ENCODE results near the gene RBM8A. TPM values are rescaled to one million over a fixed set of nuclear protein-coding genes. Genes with fewer than 3 reads are reported as not detected.

The RBM8A gene
- total RNA-seq, 4 donors from 2014 or later: 199 to 589 (median 381) TPM

DNA sequence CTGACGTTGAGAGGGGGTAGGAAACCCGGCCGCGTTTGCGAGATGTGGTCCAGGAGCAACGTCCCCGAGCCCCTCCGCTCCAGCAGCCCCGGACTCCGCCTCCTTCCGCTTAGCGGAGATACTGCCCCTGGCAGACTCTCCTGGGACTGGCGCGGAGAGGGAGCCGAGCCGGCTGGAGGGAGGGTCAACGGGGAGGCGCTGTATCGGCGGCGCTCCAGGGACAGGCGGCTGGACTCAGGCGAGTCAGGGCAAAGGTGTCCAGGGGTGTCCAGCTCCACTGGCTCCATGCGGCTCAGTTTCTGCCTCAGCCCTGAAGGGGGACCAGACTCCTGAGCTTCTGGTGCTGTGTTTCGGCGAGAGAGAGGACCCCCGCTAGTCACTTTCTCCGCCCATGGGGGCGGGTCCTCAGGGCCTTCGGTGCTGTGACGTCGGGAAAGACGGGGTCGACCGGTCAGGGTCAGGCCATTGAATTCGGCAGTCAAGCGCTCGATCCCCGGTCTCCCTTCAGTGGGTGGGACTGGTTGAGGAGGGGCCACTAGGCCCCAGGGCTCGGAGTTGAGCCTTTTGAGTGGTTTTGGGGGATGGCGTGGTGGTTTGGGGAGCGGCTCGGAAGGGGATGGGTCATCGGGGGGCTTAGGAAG lies 33.3 kb upstream of the RBM8A start:
- peak overlapping the region; percentile 69 to 82 (median 73) for H3K4me3 ChIP-seq
- ATAC-seq (peak; percentile 11 to 14), DNase-seq (peak; percentile 65 to 80)
- intact Hi-C loops (cut with DNase I; ENCODE audit: low total_unique reads): no loop called here
- peaks cover 53 to 56% of the 10 kb centered on the region in 2 donors for H3K4me1 ChIP-seq
- no peaks in the 10 kb centered on the region for H3K9me3 ChIP-seq
- peak; percentile 82 to 90 for TF ChIP-seq POLR2A (IDR thresholded peaks at IDR 0.05)
- TF ChIP-seq, protein P1, sequence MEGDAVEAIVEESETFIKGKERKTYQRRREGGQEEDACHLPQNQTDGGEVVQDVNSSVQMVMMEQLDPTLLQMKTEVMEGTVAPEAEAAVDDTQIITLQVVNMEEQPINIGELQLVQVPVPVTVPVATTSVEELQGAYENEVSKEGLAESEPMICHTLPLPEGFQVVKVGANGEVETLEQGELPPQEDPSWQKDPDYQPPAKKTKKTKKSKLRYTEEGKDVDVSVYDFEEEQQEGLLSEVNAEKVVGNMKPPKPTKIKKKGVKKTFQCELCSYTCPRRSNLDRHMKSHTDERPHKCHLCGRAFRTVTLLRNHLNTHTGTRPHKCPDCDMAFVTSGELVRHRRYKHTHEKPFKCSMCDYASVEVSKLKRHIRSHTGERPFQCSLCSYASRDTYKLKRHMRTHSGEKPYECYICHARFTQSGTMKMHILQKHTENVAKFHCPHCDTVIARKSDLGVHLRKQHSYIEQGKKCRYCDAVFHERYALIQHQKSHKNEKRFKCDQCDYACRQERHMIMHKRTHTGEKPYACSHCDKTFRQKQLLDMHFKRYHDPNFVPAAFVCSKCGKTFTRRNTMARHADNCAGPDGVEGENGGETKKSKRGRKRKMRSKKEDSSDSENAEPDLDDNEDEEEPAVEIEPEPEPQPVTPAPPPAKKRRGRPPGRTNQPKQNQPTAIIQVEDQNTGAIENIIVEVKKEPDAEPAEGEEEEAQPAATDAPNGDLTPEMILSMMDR (IDR thresholded peaks at IDR 0.05 in 4 of 5, conservative IDR thresholded peaks at IDR 0.05 in 1 of 5): peak in 3 of 5 experiments; percentile 12 to 45 (median 43)
- H3K27me3 ChIP-seq: no peaks in the 10 kb centered on the region
- in situ Hi-C loops (cut with MboI; ENCODE audit: low sequenced_read_pairs in 4 of 4): no loop called here
- H3K27ac ChIP-seq: peak overlapping the region; percentile 88 to 99 (median 96)
- no peaks in the 10 kb centered on the region for H3K36me3 ChIP-seq

DNA sequence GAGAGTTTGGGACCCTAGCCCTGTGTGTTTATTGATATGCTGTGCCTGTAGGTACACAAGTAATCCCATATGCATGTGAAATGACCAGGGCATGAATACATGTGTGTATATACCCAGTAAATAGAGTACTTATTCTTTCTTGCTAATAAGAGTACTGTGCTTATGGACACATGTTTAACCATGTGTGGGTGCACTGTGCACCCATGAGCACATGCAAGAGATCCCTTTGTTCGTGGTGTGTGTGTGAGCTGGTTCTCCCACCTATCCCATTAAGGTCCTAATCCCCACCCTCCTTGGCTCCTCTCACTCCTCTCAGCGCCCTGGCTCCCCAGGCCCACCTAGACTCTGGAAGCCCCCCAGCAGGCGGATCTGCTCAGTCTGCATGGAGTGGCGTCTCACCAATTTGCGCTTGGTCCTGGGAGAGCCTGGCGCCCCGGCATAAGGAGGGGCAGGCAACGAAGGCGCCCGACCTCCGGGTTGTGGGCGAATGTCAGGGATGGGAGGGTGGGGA lies 32.7 kb upstream of the RBM8A start:
- Histone ChIP-seq H3K9me3 (no peaks in the 10 kb centered on the region), H3K4me1 (peaks cover 53 to 62% of the 10 kb centered on the region in 2 donors), H3K36me3 (no peaks in the 10 kb centered on the region), H3K4me3 (peak overlapping the region; percentile 69 to 82 (median 73)), H3K27ac (peak overlapping the region; percentile 88 to 99 (median 96)), H3K27me3 (no peaks in the 10 kb centered on the region)
- intact Hi-C loops (cut with DNase I; ENCODE audit: low total_unique reads) (no loop called here), in situ Hi-C loops (cut with MboI; ENCODE audit: low sequenced_read_pairs in 4 of 4) (loop anchor here in 1 of 4 donors (10.0 kb wide), 1 partner anchor 65 kb away; no protein-coding TSS in a partner anchor)
- DNase-seq: no peak
- TF ChIP-seq, protein P1 (IDR thresholded peaks at IDR 0.05 in 4 of 5, conservative IDR thresholded peaks at IDR 0.05 in 1 of 5): no peak
- no peak for TF ChIP-seq POLR2A (IDR thresholded peaks at IDR 0.05)
- ATAC-seq: no peak

DNA sequence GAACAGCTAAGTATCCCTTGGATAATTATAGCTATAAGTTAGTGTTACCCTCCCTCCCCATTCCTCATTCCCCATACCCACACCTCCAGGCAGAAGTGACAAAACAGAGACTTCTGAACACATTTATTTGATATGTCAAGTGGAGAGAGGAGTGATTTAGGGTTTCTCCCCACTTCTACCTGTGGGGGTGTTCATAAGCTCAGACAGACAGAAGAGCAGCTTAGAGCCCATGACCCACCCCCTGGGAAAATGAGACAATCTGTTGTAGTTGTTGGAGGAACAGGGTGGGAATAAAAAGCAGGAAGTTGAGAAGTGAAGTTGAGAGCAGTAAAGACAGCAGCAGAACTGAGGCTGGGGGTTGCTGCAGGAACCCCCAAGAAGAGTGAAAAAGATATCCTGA lies 32.0 kb upstream of the RBM8A start:
- Histone ChIP-seq H3K27ac (peak overlapping the region; percentile 88 to 99 (median 96)), H3K27me3 (no peaks in the 10 kb centered on the region), H3K36me3 (no peaks in the 10 kb centered on the region), H3K9me3 (no peaks in the 10 kb centered on the region), H3K4me1 (peaks cover 58 to 69% of the 10 kb centered on the region in 2 donors), H3K4me3 (peak overlapping the region in 2 of 4 donors; percentile 72 to 82)
- intact Hi-C loops (cut with DNase I; ENCODE audit: low total_unique reads): no loop called here
- ATAC-seq: no peak
- no peak for DNase-seq
- in situ Hi-C loops (cut with MboI; ENCODE audit: low sequenced_read_pairs in 4 of 4): loop anchor here in 1 of 4 donors (10.0 kb wide), 1 partner anchor 65 kb away; no protein-coding TSS in a partner anchor
- TF ChIP-seq POLR2A (IDR thresholded peaks at IDR 0.05): no peak

DNA sequence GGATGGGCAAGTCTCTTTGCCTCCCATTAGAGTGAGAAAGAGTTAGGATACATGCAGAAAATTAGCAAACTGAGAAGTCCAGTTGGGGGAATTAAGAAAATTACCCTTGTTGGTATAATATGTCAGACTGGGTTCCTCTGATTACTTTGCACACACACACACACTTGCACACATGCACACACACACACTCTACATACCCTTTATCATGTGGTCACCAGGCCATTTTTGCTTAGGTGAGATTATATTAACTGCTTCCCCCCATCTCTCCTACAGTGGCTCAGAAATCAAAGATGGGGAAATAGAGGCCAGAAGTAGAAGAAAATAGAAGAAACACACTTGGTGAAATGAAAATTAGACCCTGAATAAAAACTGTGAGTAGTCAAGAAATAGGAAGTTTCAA lies 31.4 kb upstream of the RBM8A start:
- Histone ChIP-seq H3K27ac (peak overlapping the region; percentile 88 to 99 (median 96)), H3K4me1 (peaks cover 60 to 72% of the 10 kb centered on the region in 2 donors), H3K9me3 (no peaks in the 10 kb centered on the region), H3K4me3 (peak overlapping the region in 3 of 4 donors; percentile 1 to 72 (median 37)), H3K27me3 (no peaks in the 10 kb centered on the region), H3K36me3 (no peaks in the 10 kb centered on the region)
- no peak for DNase-seq
- in situ Hi-C loops (cut with MboI; ENCODE audit: low sequenced_read_pairs in 4 of 4): loop anchor here in 1 of 4 donors (10.0 kb wide), 1 partner anchor 64 kb away; no protein-coding TSS in a partner anchor
- no peak for ATAC-seq
- intact Hi-C loops (cut with DNase I; ENCODE audit: low total_unique reads): no loop called here
- TF ChIP-seq, protein P1 (IDR thresholded peaks at IDR 0.05 in 4 of 5, conservative IDR thresholded peaks at IDR 0.05 in 1 of 5): no peak
- TF ChIP-seq POLR2A (IDR thresholded peaks at IDR 0.05): no peak
